ENCODE results near the gene KLF5.
A peak's percentile ranks its signal among the peaks of the same experiment; 100 is the strongest.

The KLF5 gene

DNA sequence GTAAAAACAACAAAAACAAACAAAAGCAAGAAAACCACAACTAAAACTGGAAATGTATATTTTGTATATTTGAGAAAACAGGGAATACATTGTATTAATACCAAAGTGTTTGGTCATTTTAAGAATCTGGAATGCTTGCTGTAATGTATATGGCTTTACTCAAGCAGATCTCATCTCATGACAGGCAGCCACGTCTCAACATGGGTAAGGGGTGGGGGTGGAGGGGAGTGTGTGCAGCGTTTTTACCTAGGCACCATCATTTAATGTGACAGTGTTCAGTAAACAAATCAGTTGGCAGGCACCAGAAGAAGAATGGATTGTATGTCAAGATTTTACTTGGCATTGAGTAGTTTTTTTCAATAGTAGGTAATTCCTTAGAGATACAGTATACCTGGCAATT is 17.1 kb downstream of the KLF5 start:
- H3K27ac ChIP-seq = peak overlapping the region; percentile 68
- TF ChIP-seq, protein P1, sequence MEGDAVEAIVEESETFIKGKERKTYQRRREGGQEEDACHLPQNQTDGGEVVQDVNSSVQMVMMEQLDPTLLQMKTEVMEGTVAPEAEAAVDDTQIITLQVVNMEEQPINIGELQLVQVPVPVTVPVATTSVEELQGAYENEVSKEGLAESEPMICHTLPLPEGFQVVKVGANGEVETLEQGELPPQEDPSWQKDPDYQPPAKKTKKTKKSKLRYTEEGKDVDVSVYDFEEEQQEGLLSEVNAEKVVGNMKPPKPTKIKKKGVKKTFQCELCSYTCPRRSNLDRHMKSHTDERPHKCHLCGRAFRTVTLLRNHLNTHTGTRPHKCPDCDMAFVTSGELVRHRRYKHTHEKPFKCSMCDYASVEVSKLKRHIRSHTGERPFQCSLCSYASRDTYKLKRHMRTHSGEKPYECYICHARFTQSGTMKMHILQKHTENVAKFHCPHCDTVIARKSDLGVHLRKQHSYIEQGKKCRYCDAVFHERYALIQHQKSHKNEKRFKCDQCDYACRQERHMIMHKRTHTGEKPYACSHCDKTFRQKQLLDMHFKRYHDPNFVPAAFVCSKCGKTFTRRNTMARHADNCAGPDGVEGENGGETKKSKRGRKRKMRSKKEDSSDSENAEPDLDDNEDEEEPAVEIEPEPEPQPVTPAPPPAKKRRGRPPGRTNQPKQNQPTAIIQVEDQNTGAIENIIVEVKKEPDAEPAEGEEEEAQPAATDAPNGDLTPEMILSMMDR (conservative IDR thresholded peaks at IDR 0.05) = no peak

DNA sequence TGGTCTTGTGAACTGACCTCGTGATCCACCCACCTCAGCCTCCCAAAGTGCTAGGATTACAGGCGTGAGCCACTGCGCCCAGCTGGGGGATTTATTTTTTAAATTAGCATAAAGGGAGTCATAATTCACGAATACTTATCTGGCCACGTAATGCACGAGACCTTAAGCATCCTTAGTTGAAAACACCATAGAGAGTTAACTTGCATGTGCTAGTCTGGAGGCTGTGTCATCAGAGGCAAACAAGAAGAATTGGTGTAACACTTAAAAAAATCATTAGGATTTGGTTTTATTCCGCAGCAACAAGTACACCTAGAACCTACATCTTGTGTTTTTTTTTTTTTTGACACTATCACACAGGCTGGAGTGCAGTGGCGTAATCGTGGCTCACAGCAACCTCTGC is 19.1 kb downstream of the KLF5 start:
- TF ChIP-seq, protein P1 (conservative IDR thresholded peaks at IDR 0.05) = no peak
- no peak overlapping the region for H3K27ac ChIP-seq

DNA sequence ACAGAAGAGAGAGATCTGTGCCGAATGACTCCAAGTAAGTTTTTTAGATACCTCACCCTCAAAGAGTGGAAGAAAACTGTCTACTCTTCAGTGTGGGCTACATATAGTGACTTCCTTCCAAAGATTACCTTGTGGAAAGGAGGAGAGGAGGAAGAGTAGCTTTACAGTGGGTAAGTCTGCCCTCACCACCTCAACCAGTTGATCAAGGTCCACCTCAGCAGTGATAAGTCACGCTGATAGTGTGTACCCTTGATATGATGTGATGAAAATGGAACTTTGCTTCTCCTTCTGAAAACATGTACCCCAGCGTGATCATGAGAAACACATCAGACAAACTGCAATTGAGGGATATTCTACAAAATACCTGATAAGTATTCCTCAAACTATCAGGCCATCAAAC is 20.6 kb downstream of the KLF5 start:
- TF ChIP-seq, protein P1 (conservative IDR thresholded peaks at IDR 0.05) = no peak
- H3K27ac ChIP-seq = no peak overlapping the region

DNA sequence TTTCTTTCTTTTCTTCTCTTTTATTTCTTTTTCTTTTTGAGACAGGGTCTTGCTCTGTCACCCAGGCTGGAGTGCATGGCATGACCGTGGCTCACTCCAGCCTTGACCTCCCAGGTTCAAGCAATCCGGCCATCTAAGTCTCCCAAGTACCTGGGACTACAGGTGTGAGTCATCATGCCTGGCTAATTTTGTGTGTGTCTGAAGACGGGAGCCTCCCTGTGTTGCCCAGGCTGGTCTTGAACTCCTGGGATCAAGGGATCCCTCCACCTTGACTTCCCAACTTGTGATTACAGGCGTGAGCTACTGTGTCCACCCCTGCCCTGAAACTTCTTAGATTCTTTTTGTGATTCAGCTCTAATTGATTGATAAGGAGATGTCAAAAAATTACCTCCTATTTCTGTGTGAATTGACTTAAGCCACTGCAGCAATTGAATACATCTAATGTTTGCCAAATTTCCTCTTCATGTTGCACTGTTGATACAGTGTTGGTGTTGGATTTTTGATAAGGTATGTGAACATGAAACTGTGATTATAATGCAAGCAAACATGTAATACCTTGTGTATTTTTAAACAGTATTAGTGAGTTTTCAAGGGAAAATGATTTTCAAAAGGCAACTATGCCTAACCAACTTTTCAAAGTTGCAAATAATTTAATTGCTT is 22.6 kb downstream of the KLF5 start:
- H3K27ac ChIP-seq = no peak overlapping the region
- TF ChIP-seq, protein P1 (conservative IDR thresholded peaks at IDR 0.05) = no peak

DNA sequence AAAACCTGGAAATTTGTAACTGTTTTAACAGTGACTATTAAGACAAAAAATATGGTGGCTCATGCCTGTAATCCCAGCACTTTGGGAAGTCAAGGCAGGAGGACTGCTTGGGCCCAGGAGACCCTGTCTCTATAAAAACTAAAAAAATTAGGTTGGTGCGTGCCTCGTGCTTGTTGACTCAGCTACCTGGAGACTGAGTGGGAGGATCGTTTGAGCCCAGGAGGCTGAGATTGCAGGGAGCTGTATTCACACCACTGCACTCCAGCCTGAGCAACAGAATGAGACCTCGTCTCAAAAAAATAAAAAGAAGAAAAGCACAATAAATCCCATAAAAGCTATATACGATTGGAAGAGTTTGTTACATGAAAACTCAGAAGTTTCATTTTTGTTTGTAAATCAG is 23.7 kb downstream of the KLF5 start:
- no peak overlapping the region for H3K27ac ChIP-seq
- TF ChIP-seq, protein P1 (conservative IDR thresholded peaks at IDR 0.05) = no peak

DNA sequence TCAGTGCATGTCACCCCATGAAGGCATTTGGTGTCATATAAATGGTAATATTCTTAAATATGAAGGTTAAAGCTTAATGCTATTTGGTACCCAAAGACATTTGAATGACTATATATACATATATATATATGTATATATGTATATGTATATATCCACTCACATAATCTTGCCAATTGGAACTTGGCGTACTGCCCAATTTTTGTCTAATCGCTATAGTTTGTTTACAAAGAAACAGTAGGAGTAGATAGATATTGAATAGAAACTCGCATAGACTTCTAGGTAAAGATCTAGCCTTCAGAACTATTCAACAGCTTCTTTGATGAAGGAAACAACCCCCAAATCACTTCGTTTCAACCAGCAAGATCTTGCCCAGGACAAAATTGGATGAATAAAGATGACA is 24.1 kb downstream of the KLF5 start:
- TF ChIP-seq, protein P1 (conservative IDR thresholded peaks at IDR 0.05) = no peak
- H3K27ac ChIP-seq = no peak overlapping the region

DNA sequence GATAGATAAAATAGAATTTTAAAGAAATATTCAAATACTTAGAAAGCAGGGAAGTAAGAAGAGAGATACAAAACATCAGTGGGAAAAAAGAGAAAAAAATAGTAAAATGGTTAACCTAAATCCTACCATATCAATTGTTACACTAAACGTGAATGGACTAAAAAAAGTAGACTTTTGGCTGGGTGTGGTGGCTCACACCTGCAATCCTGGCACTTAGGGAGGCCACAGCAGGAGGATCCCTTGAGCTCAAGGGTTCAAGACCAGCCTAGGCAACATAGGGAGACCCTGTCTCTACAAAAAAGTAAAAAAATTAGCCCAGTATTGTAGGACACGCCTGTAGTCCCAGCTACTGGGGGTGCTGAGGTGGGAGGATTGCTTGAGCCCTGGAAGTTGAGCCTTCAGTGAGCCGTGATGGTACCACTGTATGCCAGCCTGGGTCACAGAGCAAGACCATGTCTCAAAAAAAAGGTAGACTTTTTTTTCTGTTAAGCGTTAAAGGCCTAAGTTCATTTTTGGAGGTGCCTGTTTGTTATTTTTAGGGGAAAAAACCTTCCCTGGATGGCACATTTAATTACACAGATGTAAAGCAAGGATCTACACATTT is 29.6 kb downstream of the KLF5 start:
- TF ChIP-seq, protein P1 (conservative IDR thresholded peaks at IDR 0.05) = no peak

More for the DNA sequence above, 29.6 kb downstream of the KLF5 start:
- no peak overlapping the region for H3K27ac ChIP-seq

Data from VCaP (cell line).